Stimulated activated CD4-positive, alpha-beta T cell treated with anti-CD3 and anti-CD28 coated beads, Interleukin-2, amount 100 ng/mL, for 24 hours (primary cell): Measurements from ENCODE around the gene PRPH.

Experiments used
- DNase-seq, 2 donors: peaks; one replicate each; pipeline ENCODE4 v3.0.0-alpha.2; 2020

Gene PRPH

DNA sequence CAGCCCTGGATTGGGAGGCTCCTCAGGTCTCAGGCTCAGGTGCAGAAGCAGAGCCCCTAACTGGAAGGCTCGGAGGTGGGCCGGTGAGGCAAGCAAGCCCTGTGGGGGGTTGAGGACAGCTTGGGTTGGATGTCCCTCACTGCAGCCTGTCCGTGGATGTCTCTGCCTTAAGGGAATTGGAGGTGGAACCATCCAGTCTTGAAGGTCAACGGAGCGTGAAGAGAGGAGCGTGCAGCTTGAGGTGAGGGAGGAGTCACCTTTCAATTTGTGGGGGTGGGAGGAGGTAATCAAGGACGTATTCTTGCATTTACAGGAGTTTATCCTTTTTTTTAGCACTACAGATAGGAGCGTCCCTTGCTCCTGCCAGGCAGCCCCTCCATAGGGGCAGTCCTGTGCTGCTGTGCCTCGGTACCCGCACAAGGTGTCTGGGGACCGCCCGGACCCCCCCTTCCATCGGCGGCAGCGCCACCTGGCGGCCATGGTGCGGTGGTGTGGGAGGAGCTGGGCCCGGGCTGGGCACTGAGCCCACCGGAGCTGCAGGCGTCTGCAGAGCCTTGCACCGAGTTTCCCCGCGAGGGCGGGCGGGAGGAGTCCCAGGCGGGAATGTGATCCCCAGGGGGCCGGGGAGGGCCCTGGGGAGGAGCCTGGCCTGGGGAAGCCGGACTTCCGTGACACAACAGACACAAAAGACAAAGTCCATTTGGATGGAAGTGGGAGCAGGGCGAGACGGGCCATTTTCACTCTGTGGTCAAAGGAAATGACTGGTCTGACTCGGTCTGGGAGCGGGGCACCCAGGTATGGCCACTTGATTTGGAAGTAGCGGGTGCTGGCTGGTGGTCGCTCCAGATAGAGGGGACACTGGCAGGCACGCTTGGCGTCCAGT lies 52.6 kb downstream of the PRPH start:
- DNase-seq, result peak; percentile 80 to 85
